Measurements from ENCODE around the gene MYO7A.

Gene MYO7A

DNA sequence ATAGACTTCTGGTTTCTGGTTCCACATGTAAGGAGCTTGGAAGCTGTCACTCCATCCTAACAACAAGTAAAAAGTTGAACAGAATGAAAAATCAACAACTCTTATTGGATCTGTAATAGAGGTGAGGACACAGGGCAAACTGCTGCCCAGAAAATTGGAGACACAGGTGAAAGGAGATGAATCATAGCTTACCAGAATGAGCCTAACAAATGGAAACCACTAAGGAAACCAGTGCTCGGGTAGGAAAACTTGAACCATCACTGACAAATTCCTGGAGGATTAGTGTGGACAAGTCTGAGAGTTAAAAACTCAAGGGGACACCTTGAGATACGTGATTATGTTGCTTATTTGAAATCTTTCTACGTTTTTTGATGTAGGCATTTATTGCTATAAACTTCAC, 121.4 kb downstream of the MYO7A start:
- no peak overlapping the region for H3K4ac ChIP-seq (ENCODE audit: low read depth in 1 of 2, low read length in 2 of 2)
- no peak overlapping the region for H2AK5ac ChIP-seq (ENCODE audit: low read length, severe bottlenecking)
- peaks cover 10% of the 10 kb centered on the region for H3K9me3 ChIP-seq (ENCODE audit: control insufficient read depth, low read length)
- H3K4me2 ChIP-seq (ENCODE audit: low read length, poor library complexity, severe bottlenecking): no peak overlapping the region
- H3K27me3 ChIP-seq (ENCODE audit: control insufficient read depth in 1 of 2, insufficient read depth in 1 of 2, low read length in 2 of 2): no peaks in the 10 kb centered on the region
- no peak overlapping the region for H4K8ac ChIP-seq (ENCODE audit: low read length)
- H2BK15ac ChIP-seq (ENCODE audit: low read depth, poor library complexity, severe bottlenecking): no peak overlapping the region
- no peak overlapping the region for H2BK12ac ChIP-seq (ENCODE audit: low read length in 2 of 2)
- no peak overlapping the region for H3K18ac ChIP-seq (ENCODE audit: low read depth in 1 of 2, low read length in 2 of 2)
- H3K36me3 ChIP-seq (ENCODE audit: control insufficient read depth in 1 of 2, insufficient read depth in 2 of 2, low read depth in 1 of 2, low read length in 2 of 2): no peaks in the 10 kb centered on the region
- peak; percentile 35 for DNase-seq
- WGBS: 7% methylated on average over 1 of the region's 3 CpGs
- H3K79me1 ChIP-seq (replicated peaks; ENCODE audit: low read length, poor library complexity, severe bottlenecking): no peaks in the 10 kb centered on the region
- H3K27ac ChIP-seq (ENCODE audit: low read length, poor library complexity, severe bottlenecking): no peak overlapping the region
- no peak overlapping the region for H2AFZ ChIP-seq (ENCODE audit: low read depth, low read length)
- no peaks in the 10 kb centered on the region for H3K4me1 ChIP-seq (ENCODE audit: control insufficient read depth, insufficient read depth, low read depth, low read length)
- no peak overlapping the region for H4K91ac ChIP-seq (ENCODE audit: low read length)
- H2BK120ac ChIP-seq (ENCODE audit: low read depth, low read length): no peak overlapping the region
- no peak overlapping the region for H3K9ac ChIP-seq (ENCODE audit: low read length)
- no peak overlapping the region for H2BK5ac ChIP-seq (ENCODE audit: low read depth, low read length, poor library complexity, severe bottlenecking)
- H3K23ac ChIP-seq (ENCODE audit: low read length in 2 of 2): no peak overlapping the region
- no peak overlapping the region for H3K14ac ChIP-seq (ENCODE audit: low read length in 2 of 2)
- H3K4me3 ChIP-seq (ENCODE audit: insufficient read depth in 1 of 2, low read depth in 1 of 2, low read length in 2 of 2): no peak overlapping the region

- no peak overlapping the region for H3K27ac ChIP-seq (ENCODE audit: low read length, poor library complexity, severe bottlenecking)
These were observed 123.0 kb downstream of the MYO7A start for GRCh38 chr11:77250881-77251640.

DNA sequence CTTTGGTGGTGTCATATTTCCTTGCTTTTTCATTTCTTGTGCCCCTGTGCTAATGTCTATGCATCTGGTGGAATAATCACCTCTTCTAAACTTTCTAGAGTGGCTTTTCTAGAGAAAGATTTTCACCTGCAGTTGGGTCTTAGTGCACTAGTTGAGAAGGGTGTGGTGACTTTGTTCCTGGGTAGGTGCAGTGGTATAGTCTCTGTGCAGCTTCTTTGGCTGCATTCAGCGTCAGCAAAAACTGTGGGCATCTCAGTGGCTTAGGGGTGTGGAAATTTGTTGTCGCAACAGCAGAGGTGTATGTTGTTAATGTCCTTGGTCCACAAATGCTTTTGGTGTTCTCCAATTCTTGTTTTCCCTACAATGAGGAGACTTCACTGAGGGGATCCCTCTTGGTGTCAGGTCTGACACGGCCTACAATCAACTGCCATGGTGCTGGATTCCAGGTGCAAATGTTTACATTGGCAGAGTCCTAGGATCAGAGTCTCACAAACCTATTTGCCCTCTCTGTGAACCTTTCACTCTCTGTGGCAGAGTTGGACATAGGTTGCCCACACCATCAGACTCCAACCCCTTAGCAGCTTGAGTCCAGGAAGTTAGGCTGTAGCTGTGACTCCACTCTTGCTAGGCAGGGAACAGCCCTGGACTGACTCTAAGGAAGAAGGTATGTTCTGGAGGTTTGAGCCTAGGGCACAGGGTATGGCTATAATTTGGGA, 124.7 kb downstream of the MYO7A start:
- H3K4ac ChIP-seq (ENCODE audit: low read depth in 1 of 2, low read length in 2 of 2): no peak overlapping the region
- H3K9me3 ChIP-seq (ENCODE audit: control insufficient read depth, low read length): peaks cover 10% of the 10 kb centered on the region
- H4K91ac ChIP-seq (ENCODE audit: low read length): no peak overlapping the region
- no peak overlapping the region for H3K23ac ChIP-seq (ENCODE audit: low read length in 2 of 2)
- no peak for DNase-seq
- no peak overlapping the region for H2AFZ ChIP-seq (ENCODE audit: low read depth, low read length)
- H3K4me3 ChIP-seq (ENCODE audit: insufficient read depth in 1 of 2, low read depth in 1 of 2, low read length in 2 of 2): no peak overlapping the region
- H3K27me3 ChIP-seq (ENCODE audit: control insufficient read depth in 1 of 2, insufficient read depth in 1 of 2, low read length in 2 of 2): no peaks in the 10 kb centered on the region
- no peak overlapping the region for H3K9ac ChIP-seq (ENCODE audit: low read length)
- H3K4me2 ChIP-seq (ENCODE audit: low read length, poor library complexity, severe bottlenecking): no peak overlapping the region
- H2AK5ac ChIP-seq (ENCODE audit: low read length, severe bottlenecking): no peak overlapping the region
- no peak overlapping the region for H2BK12ac ChIP-seq (ENCODE audit: low read length in 2 of 2)
- no peak overlapping the region for H4K8ac ChIP-seq (ENCODE audit: low read length)
- no peak overlapping the region for H3K14ac ChIP-seq (ENCODE audit: low read length in 2 of 2)
- no peak overlapping the region for H2BK15ac ChIP-seq (ENCODE audit: low read depth, poor library complexity, severe bottlenecking)
- no peak overlapping the region for H2BK120ac ChIP-seq (ENCODE audit: low read depth, low read length)
- no peaks in the 10 kb centered on the region for H3K36me3 ChIP-seq (ENCODE audit: control insufficient read depth in 1 of 2, insufficient read depth in 2 of 2, low read depth in 1 of 2, low read length in 2 of 2)
- WGBS: 97% methylated on average over 3 of the region's 3 CpGs
- H3K27ac ChIP-seq (ENCODE audit: low read length, poor library complexity, severe bottlenecking): no peak overlapping the region
- H2BK5ac ChIP-seq (ENCODE audit: low read depth, low read length, poor library complexity, severe bottlenecking): no peak overlapping the region
- no peaks in the 10 kb centered on the region for H3K4me1 ChIP-seq (ENCODE audit: control insufficient read depth, insufficient read depth, low read depth, low read length)
- H3K18ac ChIP-seq (ENCODE audit: low read depth in 1 of 2, low read length in 2 of 2): no peak overlapping the region
- H3K79me1 ChIP-seq (replicated peaks; ENCODE audit: low read length, poor library complexity, severe bottlenecking): no peaks in the 10 kb centered on the region

More at GRCh38 chr11:77250881-77251640, 123.0 kb downstream of the MYO7A start:
- Histone ChIP-seq H2BK120ac (ENCODE audit: low read depth, low read length) (no peak overlapping the region), H3K9me3 (ENCODE audit: control insufficient read depth, low read length) (peaks cover 10% of the 10 kb centered on the region), H3K9ac (ENCODE audit: low read length) (no peak overlapping the region), H4K91ac (ENCODE audit: low read length) (no peak overlapping the region), H3K4ac (ENCODE audit: low read depth in 1 of 2, low read length in 2 of 2) (no peak overlapping the region), H2BK5ac (ENCODE audit: low read depth, low read length, poor library complexity, severe bottlenecking) (no peak overlapping the region), H2AFZ (ENCODE audit: low read depth, low read length) (no peak overlapping the region), H3K36me3 (ENCODE audit: control insufficient read depth in 1 of 2, insufficient read depth in 2 of 2, low read depth in 1 of 2, low read length in 2 of 2) (no peaks in the 10 kb centered on the region), H3K4me3 (ENCODE audit: insufficient read depth in 1 of 2, low read depth in 1 of 2, low read length in 2 of 2) (no peak overlapping the region), H3K14ac (ENCODE audit: low read length in 2 of 2) (no peak overlapping the region), H3K79me1 (replicated peaks; ENCODE audit: low read length, poor library complexity, severe bottlenecking) (no peaks in the 10 kb centered on the region), H2BK12ac (ENCODE audit: low read length in 2 of 2) (no peak overlapping the region), H3K4me1 (ENCODE audit: control insufficient read depth, insufficient read depth, low read depth, low read length) (no peaks in the 10 kb centered on the region), H3K27me3 (ENCODE audit: control insufficient read depth in 1 of 2, insufficient read depth in 1 of 2, low read length in 2 of 2) (no peaks in the 10 kb centered on the region), H3K4me2 (ENCODE audit: low read length, poor library complexity, severe bottlenecking) (no peak overlapping the region), H3K18ac (ENCODE audit: low read depth in 1 of 2, low read length in 2 of 2) (no peak overlapping the region), H2AK5ac (ENCODE audit: low read length, severe bottlenecking) (no peak overlapping the region), H3K23ac (ENCODE audit: low read length in 2 of 2) (no peak overlapping the region), H4K8ac (ENCODE audit: low read length) (no peak overlapping the region), H2BK15ac (ENCODE audit: low read depth, poor library complexity, severe bottlenecking) (no peak overlapping the region)
- peak; percentile 76 for DNase-seq
- WGBS: 17% methylated on average over 1 of the region's 1 CpG

- Histone ChIP-seq H2BK5ac (ENCODE audit: low read depth, low read length, poor library complexity, severe bottlenecking) (no peak overlapping the region), H3K27me3 (ENCODE audit: control insufficient read depth in 1 of 2, insufficient read depth in 1 of 2, low read length in 2 of 2) (no peaks in the 10 kb centered on the region), H3K27ac (ENCODE audit: low read length, poor library complexity, severe bottlenecking) (no peak overlapping the region), H3K18ac (ENCODE audit: low read depth in 1 of 2, low read length in 2 of 2) (peak overlapping the region in 1 of 2 experiments; percentile 11), H2AK5ac (ENCODE audit: low read length, severe bottlenecking) (no peak overlapping the region), H4K8ac (ENCODE audit: low read length) (no peak overlapping the region), H3K36me3 (ENCODE audit: control insufficient read depth in 1 of 2, insufficient read depth in 2 of 2, low read depth in 1 of 2, low read length in 2 of 2) (no peaks in the 10 kb centered on the region), H3K4me2 (ENCODE audit: low read length, poor library complexity, severe bottlenecking) (no peak overlapping the region), H4K91ac (ENCODE audit: low read length) (no peak overlapping the region), H3K4me1 (ENCODE audit: control insufficient read depth, insufficient read depth, low read depth, low read length) (no peaks in the 10 kb centered on the region), H3K4me3 (ENCODE audit: insufficient read depth in 1 of 2, low read depth in 1 of 2, low read length in 2 of 2) (no peak overlapping the region), H2BK120ac (ENCODE audit: low read depth, low read length) (no peak overlapping the region), H3K9ac (ENCODE audit: low read length) (no peak overlapping the region), H2BK15ac (ENCODE audit: low read depth, poor library complexity, severe bottlenecking) (no peak overlapping the region), H3K14ac (ENCODE audit: low read length in 2 of 2) (peak overlapping the region in 1 of 2 experiments; percentile 59), H3K23ac (ENCODE audit: low read length in 2 of 2) (peak overlapping the region in 1 of 2 experiments; percentile 48), H2BK12ac (ENCODE audit: low read length in 2 of 2) (no peak overlapping the region), H2AFZ (ENCODE audit: low read depth, low read length) (no peak overlapping the region), H3K4ac (ENCODE audit: low read depth in 1 of 2, low read length in 2 of 2) (no peak overlapping the region), H3K9me3 (ENCODE audit: control insufficient read depth, low read length) (peaks cover 10% of the 10 kb centered on the region), H3K79me1 (replicated peaks; ENCODE audit: low read length, poor library complexity, severe bottlenecking) (no peaks in the 10 kb centered on the region)
- no peak for DNase-seq
- 94% methylated on average over 1 of the region's 1 CpG for WGBS
These were observed 125.6 kb downstream of the MYO7A start for GRCh38 chr11:77253690-77254089.

Data from mesenchymal stem cell (in vitro differentiated cells and primary cell).